Fibroblast of peridontal ligament (primary cell): ENCODE data around the gene MYH6.

Experiments
- DNase-seq: peaks from one replicate; pipeline ENCODE4 v3.0.0-alpha.2; 2010; ENCODE audit errors: extremely low read depth

MYH6 gene

GRCh38 chr14:23355871-23356435 lies 52.1 kb downstream of the MYH6 start:
- DNase-seq, result no peak

GRCh38 chr14:23354990-23355389 lies 53.1 kb downstream of the MYH6 start:
- DNase-seq, result no peak

- no peak for DNase-seq
Measured at GRCh38 chr14:23353433-23353780, 54.7 kb downstream of the MYH6 start.

GRCh38 chr14:23352506-23353432 lies 55.3 kb downstream of the MYH6 start, which contains the start of gene SLC22A17:
SLC22A17 (minus strand) TSS chr14:23352887.
- DNase-seq, result peak; percentile 88

- no peak for DNase-seq
Measured at GRCh38 chr14:23351681-23352505, 56.2 kb downstream of the MYH6 start.

GRCh38 chr14:23349156-23349845 lies 58.8 kb downstream of the MYH6 start:
- DNase-seq, result no peak

- no peak for DNase-seq
Measured at GRCh38 chr14:23348297-23348655, 59.8 kb downstream of the MYH6 start.

- no peak for DNase-seq
Measured at GRCh38 chr14:23347406-23348296, 60.4 kb downstream of the MYH6 start.

GRCh38 chr14:23346693-23347405 lies 61.2 kb downstream of the MYH6 start:
- no peak for DNase-seq

- DNase-seq, result no peak
Measured at GRCh38 chr14:23345987-23346692, 61.9 kb downstream of the MYH6 start.

- DNase-seq, result no peak
Measured at GRCh38 chr14:23344481-23344880, 63.6 kb downstream of the MYH6 start.

GRCh38 chr14:23339506-23340268 lies 68.4 kb downstream of the MYH6 start:
- no peak for DNase-seq

GRCh38 chr14:23335623-23336022 lies 72.5 kb downstream of the MYH6 start:
- no peak for DNase-seq
